Activated T-helper 1 cell treated with anti-CD3 and anti-CD28 coated beads, Interleukin-12 subunit alpha, Interleukin-12 subunit beta, Interleukin-2, Interleukin-4 antibody, amounts not matched to agents 30 ng/mL and 10 ng/mL and 1 ng/mL, durations not matched to agents 14 hours and 24 hours and 36 hours (primary cell): ENCODE data around the gene PDS5A. TPM values are rescaled to one million over a fixed set of nuclear protein-coding genes. Genes with fewer than 3 reads are reported as not detected.
"Not testable (repeated sequence)": the region's sequence is repeated elsewhere in the genome, so short reads cannot be mapped to it uniquely, and the experiment has no call there.

Source experiments
- DNase-seq: peaks from one replicate; pipeline ENCODE4 v3.0.0; 2021; ENCODE audit warnings: low spot score
- H3K27ac Mint-ChIP-seq: one replicate; pipeline ENCODE4 v1.8.0; 2021; ENCODE audit warnings: mild to moderate bottlenecking, mixed read lengths
- H3K27me3 Mint-ChIP-seq: one replicate; pipeline ENCODE4 v1.8.0; 2022; ENCODE audit warnings: mild to moderate bottlenecking, moderate library complexity, mixed read lengths; ENCODE audit not compliant: insufficient read depth
- H3K36me3 Mint-ChIP-seq: one replicate; pipeline ENCODE4 v1.8.0; 2021; ENCODE audit warnings: low read depth, mixed read lengths
- H3K4me1 Mint-ChIP-seq: one replicate; pipeline ENCODE4 v1.8.0; 2021; ENCODE audit warnings: low read depth, mixed read lengths
- H3K4me3 Mint-ChIP-seq: one replicate; pipeline ENCODE4 v1.8.0; 2021; ENCODE audit warnings: mild to moderate bottlenecking, moderate library complexity, mixed read lengths
- H3K9me3 Mint-ChIP-seq: one replicate; pipeline ENCODE4 v1.8.0; 2021; ENCODE audit warnings: mixed read lengths
- intact Hi-C: fragments of 100-400 bp; cut with micrococcal nuclease; formaldehyde crosslinking; loops from one replicate; pipeline ENCODE4 v1.15.1; 2024
- total RNA-seq: library from RNA; stranded (reverse); gene quantifications from 2 replicates; pipeline ENCODE4 v1.2.3, GENCODE V29; 2022

PDS5A gene
- total RNA-seq, 1 donor from 2014 or later: 131 TPM

DNA sequence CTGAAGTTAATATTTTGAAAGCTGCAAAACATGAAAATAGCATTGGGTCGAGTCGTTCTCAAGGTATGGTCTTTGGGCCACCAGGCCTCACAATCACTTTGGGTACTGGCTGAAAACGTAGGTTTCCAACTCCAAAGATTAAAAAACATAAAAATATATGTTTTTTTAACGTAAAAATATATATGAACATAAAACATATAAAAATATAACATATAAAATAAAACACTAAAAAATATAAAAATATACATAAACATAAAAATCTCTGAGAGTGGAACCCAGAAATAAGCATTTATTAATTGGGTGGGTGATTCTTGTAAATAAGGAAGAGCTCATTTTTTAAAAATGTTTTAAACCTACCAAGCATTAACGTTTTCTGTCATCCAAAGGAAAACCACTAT is 666 bp upstream of the PDS5A start:
- peaks cover 23% of the 10 kb centered on the region for H3K36me3 Mint-ChIP-seq
- no peak for DNase-seq
- H3K4me3 Mint-ChIP-seq: peak overlapping the region; percentile 88
- peak overlapping the region; percentile 94 for H3K27ac Mint-ChIP-seq
- intact Hi-C loops: loop anchor here (1.0 to 10.0 kb wide), 7 partner anchors 77 to 796 kb away; partner anchors contain the start of genes RFC1, SMIM14 and WDR19
- H3K27me3 Mint-ChIP-seq: no peaks in the 10 kb centered on the region
- peaks cover 28% of the 10 kb centered on the region for H3K4me1 Mint-ChIP-seq
- no peaks in the 10 kb centered on the region for H3K9me3 Mint-ChIP-seq

DNA sequence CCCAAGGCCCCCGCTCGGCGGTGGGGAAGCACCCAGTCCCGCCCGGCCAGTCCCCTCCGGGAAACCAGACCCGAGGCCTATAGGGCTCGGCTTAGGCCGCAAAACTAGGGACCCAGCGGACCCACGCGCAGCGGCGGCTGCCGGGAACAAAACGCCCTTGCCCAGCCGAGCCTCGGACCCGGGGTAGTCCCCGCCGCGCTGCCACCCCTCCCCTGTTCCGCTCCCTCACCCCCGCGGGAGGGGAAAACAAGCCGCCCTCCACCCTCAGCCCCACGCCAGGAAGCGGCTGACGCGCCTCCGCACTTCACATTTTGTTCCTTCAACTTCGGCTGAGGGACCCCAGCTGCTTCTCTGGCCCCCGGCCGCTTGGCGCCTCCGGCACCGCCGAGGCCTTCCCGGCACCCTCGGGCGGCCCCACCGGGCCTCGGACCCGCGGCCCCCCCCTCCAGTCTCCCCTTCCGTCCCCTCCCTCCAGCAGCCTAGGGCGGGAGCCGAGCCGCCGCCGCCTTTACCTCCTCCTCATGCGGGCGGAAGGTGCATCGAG is 694 bp downstream of the PDS5A start:
- Mint-ChIP-seq H3K27me3 (no peaks in the 10 kb centered on the region), H3K4me3 (peak overlapping the region; percentile 95), H3K9me3 (no peaks in the 10 kb centered on the region), H3K36me3 (peaks cover 28% of the 10 kb centered on the region), H3K27ac (peak overlapping the region; percentile 85), H3K4me1 (peaks cover 33% of the 10 kb centered on the region)
- intact Hi-C loops: loop anchor here (1.0 to 10.0 kb wide), 12 partner anchors 44 to 795 kb away; partner anchors contain the start of genes LIAS, RFC1, RPL9 and UGDH
- DNase-seq: peak; percentile 40

DNA sequence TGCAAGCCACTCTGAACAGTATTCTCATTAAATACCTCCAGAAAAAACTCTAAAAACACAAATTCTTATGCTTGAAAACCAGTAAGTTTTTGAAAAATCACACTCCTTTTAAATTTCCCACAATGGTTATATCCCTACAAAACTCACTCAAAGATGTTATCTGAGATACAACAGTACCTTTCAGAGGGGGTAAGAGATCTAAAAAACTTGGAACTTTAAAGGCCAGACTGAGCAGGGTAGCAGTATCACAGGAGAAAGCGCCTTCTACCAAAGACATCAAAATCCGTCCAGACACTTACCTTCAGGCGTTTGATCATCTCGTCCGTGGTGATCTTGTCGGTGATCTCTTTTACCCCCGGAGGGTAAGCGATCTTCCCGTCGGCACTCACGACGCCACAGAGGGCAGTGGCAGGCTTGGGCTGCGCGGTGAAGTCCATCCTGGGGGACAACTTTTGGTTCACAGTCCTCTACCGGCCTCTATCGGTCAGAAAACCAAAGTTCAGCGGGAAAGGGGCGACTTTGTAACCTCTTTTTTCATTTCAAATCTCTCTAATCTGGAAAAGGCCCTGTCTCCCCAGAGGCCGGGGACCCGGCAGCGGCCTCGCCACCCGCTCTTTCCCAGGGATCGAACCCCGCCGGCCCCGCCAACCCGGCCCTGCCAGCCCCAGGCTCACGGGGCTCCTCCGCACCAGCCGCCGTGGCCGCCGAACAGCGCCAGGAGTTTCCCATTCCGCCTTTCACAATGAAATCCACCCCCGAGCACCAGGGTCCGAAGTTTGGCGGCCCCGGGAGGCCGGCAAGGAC is 1.4 kb downstream of the PDS5A start:
- DNase-seq: peak; percentile 58
- Mint-ChIP-seq H3K27ac (peak overlapping the region; percentile 84), H3K4me3 (peak overlapping the region; percentile 95), H3K27me3 (no peaks in the 10 kb centered on the region), H3K4me1 (peaks cover 33% of the 10 kb centered on the region), H3K36me3 (peaks cover 28% of the 10 kb centered on the region), H3K9me3 (no peaks in the 10 kb centered on the region)
- intact Hi-C loops: loop anchor here (1.0 to 10.0 kb wide), 10 partner anchors 43 to 794 kb away; partner anchors contain the start of genes LIAS, RFC1, RPL9 and WDR19

DNA sequence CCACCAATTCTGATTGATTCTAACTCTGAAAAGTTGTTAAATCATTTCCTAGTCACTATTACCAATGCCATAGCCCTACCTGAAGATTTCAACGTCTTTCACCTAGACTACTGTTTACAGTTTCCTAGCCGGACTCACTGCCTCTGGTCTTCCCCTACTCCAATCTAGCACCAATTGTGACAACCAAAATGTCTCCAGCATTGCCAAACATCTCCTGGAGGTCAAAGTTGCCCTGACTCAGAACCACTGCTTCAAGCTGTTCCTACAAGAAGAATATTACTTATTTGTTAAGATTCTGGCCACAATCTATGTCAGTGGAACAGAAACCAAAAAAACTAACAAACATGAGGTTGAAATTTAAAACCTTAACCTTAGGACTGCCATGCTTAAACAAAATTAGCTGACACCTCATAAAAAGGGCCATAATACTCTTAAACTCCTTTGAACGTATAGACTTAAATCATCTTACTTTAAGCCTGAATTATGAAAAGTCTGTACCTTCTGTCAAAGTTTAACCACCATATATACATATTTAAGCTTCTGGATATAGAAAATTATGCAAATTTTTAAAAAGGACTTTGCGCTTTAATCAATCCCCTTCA is 2.1 kb downstream of the PDS5A start:
- intact Hi-C loops: loop anchor here (1.0 to 10.0 kb wide), 10 partner anchors 42 to 793 kb away; partner anchors contain the start of genes LIAS, RFC1, RPL9 and WDR19
- H3K27me3 Mint-ChIP-seq: no peaks in the 10 kb centered on the region
- H3K4me3 Mint-ChIP-seq: peak overlapping the region; percentile 95
- no peak for DNase-seq
- peak overlapping the region; percentile 53 for H3K27ac Mint-ChIP-seq
- H3K9me3 Mint-ChIP-seq: no peaks in the 10 kb centered on the region
- peaks cover 28% of the 10 kb centered on the region for H3K36me3 Mint-ChIP-seq
- H3K4me1 Mint-ChIP-seq: peaks cover 38% of the 10 kb centered on the region

DNA sequence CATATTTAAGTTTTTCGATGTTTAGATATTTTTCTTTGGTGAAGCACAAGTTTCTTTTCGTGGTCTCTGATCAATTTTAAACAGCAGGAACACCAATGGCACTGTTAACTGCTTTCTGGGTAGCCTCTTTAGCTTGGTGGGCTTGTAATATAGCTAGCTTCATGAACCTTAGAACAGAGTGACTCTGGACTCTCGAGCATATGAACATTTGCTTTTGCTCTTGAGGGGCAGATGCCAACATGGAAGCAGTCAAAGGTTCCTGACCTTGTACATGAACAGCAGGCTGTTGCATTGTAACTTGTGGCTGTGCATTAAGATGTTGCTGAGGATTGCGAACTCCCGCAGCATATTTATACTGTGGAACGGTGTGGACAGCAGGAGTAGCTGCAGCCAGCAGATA is 4.7 kb downstream of the PDS5A start:
- peak overlapping the region; percentile 26 for H3K4me3 Mint-ChIP-seq
- intact Hi-C loops: loop anchor here (10.0 kb wide), 2 partner anchors 128 to 608 kb away; partner anchors contain the start of gene RFC1
- peaks cover 32% of the 10 kb centered on the region for H3K36me3 Mint-ChIP-seq
- H3K4me1 Mint-ChIP-seq: peaks cover 46% of the 10 kb centered on the region
- H3K27ac Mint-ChIP-seq, DNase-seq, H3K9me3 Mint-ChIP-seq, H3K27me3 Mint-ChIP-seq: not testable (repeated sequence)

DNA sequence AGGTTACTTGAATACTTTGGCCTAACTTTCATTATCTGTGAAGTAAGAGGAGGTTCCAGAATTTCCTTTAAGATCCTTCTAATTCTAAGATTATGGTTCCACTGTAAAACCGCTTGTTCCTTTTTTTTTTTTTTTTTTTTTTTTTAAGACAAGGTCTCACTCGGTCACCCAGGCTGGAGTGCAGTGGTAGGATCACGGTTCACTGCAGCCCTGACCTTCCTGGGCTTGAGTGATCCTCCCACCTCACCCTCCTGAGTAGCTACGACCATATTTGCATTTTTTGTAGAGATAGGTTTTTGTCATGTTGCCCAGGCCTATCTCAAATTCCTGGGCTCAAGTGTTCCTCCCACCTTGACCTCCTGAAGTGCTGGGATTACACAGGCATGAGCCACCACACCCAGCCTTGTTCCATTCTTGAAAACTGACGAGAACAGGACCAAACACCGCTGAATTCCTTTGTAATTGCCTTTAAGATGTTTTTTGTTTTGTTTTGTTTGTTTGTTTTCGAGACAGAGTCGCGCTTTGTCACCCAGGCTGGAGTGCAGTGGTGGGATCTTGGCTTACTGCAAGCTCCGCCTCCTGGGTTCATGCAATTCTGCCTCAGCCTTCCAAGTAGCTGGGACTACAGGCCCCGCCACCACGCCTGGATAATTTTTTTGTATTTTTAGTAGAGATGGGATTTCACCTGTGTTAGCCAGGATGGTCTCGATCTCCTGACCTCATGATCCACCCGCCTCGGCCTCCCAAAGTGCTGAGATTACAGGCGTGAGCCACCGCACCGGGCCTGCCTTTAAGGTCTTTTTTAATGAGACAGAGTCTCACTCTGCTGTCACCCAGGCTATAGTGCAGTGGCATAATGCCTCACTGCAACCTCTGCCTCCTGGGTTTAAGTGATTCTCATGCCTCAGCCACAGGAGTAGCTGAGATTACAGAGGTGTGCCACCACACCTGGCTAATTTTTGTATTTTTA is 6.8 kb downstream of the PDS5A start:
- peak overlapping the region; percentile 73 for H3K27ac Mint-ChIP-seq
- H3K4me1 Mint-ChIP-seq: peaks cover 38% of the 10 kb centered on the region
- H3K36me3 Mint-ChIP-seq: peaks cover 27% of the 10 kb centered on the region
- no peaks in the 10 kb centered on the region for H3K27me3 Mint-ChIP-seq
- DNase-seq: no peak
- H3K9me3 Mint-ChIP-seq: no peaks in the 10 kb centered on the region
- intact Hi-C loops: loop anchor here (10.0 kb wide), 2 partner anchors 126 to 606 kb away; partner anchors contain the start of gene RFC1
- H3K4me3 Mint-ChIP-seq: peak overlapping the region; percentile 42

DNA sequence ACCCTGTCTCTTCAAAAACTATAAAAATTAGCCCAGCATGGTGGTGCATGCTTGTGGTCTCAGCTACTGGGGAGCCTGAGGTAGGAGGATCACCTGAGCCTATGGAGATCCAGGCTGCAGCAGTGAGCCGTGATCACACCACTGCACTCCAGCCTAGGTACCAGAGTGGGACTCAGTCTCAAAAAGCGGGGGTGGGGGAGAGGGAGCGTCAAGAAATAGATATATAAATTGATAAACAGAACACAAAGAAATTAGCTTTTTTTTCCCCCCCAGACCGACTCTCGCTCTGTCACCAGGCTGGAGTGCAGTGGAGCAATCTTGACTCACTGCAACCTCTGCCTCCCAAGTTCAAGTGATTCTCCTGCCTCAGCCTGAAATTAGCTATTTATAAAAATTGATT is 14.1 kb downstream of the PDS5A start:
- Mint-ChIP-seq H3K36me3 (peaks cover 12% of the 10 kb centered on the region), H3K27me3 (no peaks in the 10 kb centered on the region), H3K4me3 (no peak overlapping the region), H3K4me1 (peaks cover 12% of the 10 kb centered on the region), H3K9me3 (no peaks in the 10 kb centered on the region), H3K27ac (no peak overlapping the region)
- no peak for DNase-seq
- intact Hi-C loops: no loop called here

DNA sequence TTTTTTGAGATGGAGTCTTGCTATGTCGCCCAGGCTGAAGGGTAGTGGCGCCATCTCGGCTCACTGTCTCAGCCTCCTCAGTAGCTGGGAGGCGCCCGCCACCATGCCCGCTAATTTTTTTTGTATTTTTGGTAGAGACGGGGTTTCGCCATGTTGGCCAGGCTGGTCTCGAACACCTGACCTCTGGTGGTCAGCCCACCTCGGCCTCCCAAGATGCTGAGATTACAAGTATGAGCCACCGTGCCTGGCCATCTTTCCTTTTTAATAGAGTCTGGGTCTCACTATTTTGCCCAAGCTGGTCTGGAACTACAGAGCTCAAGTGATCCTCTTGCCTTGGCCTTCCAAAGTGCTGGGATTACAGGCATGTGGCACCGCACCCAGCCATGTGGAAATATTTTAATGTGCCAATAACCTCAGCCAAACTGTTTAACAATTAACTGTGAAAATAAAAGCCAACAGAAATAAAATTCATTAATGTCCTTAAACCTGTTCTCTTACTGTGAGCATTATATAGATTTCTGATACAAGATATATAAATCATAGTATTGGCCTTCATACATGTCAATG is 16.3 kb downstream of the PDS5A start:
- Mint-ChIP-seq H3K9me3 (no peaks in the 10 kb centered on the region), H3K4me1 (peaks cover 13% of the 10 kb centered on the region), H3K27me3 (no peaks in the 10 kb centered on the region), H3K4me3 (no peak overlapping the region), H3K27ac (no peak overlapping the region), H3K36me3 (peaks cover 12% of the 10 kb centered on the region)
- DNase-seq: no peak
- intact Hi-C loops: no loop called here

DNA sequence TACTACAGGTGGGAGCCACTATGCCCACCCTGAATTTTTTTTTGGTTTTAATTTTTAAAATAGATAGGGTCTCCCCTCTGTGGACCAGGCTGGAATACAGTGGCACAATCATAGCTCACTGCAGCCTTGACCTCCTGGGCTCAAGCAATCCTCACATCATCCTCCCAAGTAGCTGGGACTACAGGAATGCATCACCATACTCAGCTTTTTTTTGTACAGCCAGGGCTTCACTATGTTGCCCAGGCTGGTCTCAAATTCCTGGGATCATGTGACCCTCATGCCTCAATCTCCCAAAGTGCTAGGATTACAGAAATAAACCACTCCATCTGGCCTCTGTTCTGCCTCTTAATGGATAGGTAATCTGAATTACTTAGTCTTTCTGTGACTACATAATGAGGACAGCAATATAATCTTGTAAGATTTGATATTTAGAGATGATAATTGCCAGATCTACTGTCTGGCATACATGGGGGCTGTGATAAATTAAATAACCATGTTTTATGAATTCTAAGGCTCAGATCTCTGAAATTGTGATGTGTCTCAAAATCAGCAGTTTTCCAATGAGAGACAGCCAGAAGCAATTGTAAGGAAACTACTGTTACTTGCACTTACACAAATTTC is 26.7 kb downstream of the PDS5A start:
- Mint-ChIP-seq H3K4me1 (peaks cover 12% of the 10 kb centered on the region), H3K27me3 (no peaks in the 10 kb centered on the region), H3K4me3 (no peak overlapping the region), H3K9me3 (no peaks in the 10 kb centered on the region), H3K36me3 (peaks cover 15% of the 10 kb centered on the region), H3K27ac (no peak overlapping the region)
- intact Hi-C loops: no loop called here
- DNase-seq: no peak

DNA sequence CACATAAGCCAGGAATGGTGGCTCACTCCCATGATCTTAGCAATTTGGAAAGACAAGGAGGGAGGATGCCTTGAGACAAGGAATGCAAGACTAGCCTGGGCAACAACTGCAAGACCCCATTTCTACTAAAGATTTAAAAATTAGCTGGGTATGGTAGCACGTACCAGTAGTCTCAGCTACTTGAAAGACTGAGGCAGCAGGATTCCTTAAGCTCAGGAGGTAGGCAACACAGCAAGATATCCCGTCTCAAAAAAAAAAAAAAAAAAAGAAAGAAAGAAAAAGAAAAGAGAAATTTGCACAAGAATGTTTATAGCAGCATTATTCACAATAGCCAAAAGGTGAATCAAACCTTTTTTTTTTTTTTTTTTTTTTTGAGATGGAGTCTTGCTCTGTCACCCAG is 29.7 kb downstream of the PDS5A start:
- Mint-ChIP-seq H3K4me3 (no peak overlapping the region), H3K4me1 (peaks cover 15% of the 10 kb centered on the region), H3K27ac (no peak overlapping the region), H3K36me3 (peaks cover 11% of the 10 kb centered on the region), H3K27me3 (no peaks in the 10 kb centered on the region), H3K9me3 (no peaks in the 10 kb centered on the region)
- no peak for DNase-seq
- intact Hi-C loops: no loop called here

DNA sequence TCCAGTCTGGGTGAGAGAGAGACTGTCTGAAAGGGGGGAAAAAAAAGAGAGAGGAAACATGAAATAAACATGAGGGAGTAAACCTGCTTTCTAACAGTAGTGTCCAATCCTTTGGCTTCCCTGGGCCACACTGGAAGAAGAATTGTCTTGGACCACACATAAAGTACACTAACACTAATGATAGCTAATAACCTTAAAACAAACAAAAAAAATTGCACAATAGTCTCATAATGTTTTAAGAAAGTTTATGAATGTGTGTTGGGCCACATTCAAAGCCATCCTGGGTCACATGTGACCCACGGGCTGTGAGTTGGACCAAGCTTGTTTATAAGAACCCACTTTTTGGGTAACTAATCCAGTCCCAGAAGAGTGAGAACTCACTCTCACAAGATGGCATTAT is 30.3 kb downstream of the PDS5A start:
- DNase-seq: no peak
- Mint-ChIP-seq H3K36me3 (peaks cover 11% of the 10 kb centered on the region), H3K4me1 (peaks cover 18% of the 10 kb centered on the region), H3K9me3 (no peaks in the 10 kb centered on the region), H3K27me3 (no peaks in the 10 kb centered on the region), H3K27ac (no peak overlapping the region), H3K4me3 (no peak overlapping the region)
- intact Hi-C loops: no loop called here
